GM21390 (cell line): Measurements from ENCODE around the gene POLR2I.
"Not testable (repeated sequence)": the region's sequence is repeated elsewhere in the genome, so short reads cannot be mapped to it uniquely, and the experiment has no call there.

Source experiments
- ATAC-seq: cut with Tn5 transposase; IDR thresholded peaks from one replicate; pipeline ENCODE4 v1.9.1; 2021; ENCODE audit not compliant: unreplicated experiment

Gene POLR2I

DNA sequence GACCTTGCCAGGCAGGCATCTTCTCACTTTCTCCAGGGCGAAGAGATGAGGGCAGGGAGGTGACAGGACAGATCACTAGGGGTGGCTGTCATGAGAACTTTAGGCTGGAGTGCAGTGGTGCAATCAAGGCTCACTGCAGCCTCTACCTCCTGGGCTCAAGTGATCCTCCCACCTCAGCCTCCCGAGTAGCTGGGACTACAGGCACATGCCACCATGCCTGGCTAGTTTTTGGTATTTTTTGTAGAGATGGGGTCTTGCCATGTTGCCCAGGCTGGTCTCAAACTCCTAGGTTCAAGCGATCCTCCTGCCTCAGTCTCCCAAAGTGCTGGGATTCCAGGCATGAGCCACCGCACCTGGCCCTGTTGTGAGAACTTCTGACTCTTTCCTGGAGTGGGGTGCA, 20.2 kb upstream of the POLR2I start:
- not testable (repeated sequence) for ATAC-seq

- ATAC-seq, result not testable (repeated sequence)
Measured at GRCh38 chr19:36131221-36131620, 16.5 kb upstream of the POLR2I start.

DNA sequence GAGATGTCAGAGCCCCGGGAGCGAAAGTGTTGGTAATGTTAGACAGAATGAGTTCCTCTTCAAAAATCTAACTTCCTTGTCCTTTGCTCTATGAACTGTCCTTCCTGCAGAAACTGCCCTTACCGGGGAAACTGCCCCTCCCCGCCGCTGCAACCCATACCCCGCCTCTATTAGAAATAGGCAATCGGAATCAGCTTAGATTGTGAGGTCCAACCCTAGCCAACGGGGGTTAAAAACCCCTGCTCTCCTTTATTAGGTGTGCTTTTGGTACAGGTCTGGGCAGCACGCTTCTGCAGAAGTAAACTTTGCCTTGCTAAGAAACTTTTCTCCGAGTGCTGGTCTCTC, 13.7 kb upstream of the POLR2I start:
- no peak for ATAC-seq

- no peak for ATAC-seq
Measured at GRCh38 chr19:36125557-36125956, 10.9 kb upstream of the POLR2I start.

DNA sequence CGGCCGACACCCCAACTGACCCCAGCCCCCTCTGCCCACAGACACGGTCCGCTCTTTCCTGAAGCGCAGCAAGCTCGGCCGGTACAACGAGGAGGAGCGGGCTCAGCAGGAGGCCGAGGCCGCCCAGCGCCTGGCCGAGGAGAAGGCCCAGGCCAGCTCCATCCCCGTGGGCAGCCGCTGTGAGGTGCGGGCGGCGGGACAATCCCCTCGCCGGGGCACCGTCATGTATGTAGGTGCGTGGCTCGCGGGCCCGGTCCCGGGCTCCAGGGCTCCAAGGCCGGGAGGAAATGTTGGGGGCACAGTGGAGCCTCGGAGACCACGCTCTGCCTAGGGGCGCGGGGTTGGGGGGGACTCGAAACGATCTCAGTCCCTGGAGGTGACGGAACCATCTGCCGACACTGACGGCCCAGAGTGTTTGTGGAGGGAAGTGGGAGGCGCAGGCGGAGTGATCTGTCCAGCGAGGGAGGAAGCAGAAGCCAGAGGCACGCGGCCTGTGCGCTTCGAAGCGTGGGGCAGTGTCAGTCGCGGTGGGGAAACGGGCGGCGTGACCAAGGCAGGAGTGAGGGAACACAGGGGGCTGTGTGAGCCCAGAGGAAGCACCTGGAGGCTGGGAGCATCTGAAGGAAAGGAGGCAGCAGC, 6.9 kb upstream of the POLR2I start:
- ATAC-seq, result no peak

DNA sequence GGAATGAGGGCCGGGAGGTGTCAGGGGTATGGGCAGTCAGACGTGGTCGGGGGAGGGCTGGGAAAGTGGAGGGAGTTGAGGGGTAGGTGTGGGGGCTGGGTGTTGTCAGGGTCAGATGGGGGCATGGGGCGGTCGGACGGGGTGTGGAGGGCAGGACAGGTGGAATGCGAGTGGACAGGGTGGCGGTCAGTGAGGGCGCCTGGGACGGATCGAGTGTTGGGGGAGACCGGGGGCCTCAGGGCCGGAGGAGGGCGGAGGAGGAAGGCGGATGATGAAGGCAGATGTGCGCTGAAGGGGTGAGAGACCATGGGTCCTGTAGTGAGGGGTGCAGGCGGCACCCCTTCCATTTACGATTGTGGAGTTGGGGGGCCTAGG, 6.3 kb upstream of the POLR2I start:
- no peak for ATAC-seq

GRCh38 chr19:36120092-36120983, 5.7 kb upstream of the POLR2I start:
- no peak for ATAC-seq

DNA sequence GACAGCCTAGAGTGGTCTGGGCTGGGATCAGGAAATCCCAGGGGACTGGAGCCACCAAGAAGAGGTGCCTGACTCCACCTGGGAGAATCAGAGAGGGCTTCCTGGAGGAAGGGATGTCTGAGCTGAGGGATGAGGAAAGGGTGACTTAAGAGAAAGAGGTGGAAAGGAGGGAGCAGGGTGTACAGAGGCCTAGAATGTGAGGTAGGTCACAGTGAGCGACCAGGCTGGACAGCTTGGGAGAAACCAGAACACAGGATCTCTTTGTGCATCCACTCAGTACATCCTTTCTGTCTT, 1.6 kb upstream of the POLR2I start:
- ATAC-seq, result no peak

GRCh38 chr19:36115453-36116343, 1.0 kb upstream of the POLR2I start, which contains the start of gene TBCB:
TSS of gene TBCB (plus strand) at chr19:36115468. CDS start at chr19:36115561, 93 bp downstream.
- peak; percentile 21 for ATAC-seq

DNA sequence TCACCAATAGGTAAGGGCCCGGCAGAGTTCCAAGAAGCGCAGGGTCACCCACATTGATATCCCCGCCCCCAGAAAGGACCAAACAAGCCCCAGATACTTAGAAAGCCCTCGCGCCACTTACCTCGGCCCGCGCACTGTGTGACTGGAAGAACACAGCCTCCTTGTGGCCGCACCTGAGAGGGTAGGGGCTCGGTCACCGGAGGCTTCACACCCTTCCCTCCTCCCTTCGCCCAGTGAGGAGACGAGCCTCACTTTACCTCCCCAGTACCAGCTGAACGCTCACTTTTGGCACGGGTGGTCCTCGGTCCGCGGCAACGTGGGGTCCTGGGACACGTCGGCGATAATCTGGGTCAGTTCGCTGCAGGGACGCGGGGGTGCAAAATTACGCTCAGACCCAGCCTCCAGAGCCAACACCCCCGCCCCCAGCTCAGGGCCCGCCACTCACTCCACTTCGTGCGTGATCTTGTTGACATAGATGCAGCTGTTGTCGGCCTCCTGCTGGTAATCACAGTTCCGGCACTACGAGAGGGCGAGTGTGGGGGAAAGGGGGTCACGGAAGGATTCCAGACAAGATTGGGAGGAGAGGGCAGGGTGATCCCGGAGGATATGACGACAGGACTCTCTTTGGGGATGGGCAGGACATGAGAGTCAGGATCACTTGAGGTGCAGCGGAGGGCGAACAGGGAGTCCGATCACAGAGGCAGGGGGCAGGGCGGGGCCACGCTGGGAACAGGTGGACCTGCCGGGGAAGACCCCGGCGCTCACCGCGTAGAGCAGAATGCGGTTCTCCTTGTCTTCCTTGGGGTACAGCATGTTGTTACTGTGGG, 568 bp downstream of the POLR2I start:
- ATAC-seq, result no peak

- ATAC-seq, result no peak
Measured at GRCh38 chr19:36113425-36113824, 1.2 kb downstream of the POLR2I start.

- ATAC-seq, result no peak
Measured at GRCh38 chr19:36112678-36113077, 2.0 kb downstream of the POLR2I start.

GRCh38 chr19:36111200-36111539, 3.5 kb downstream of the POLR2I start:
- no peak for ATAC-seq

- ATAC-seq, result no peak
Measured at GRCh38 chr19:36110487-36111199, 4.0 kb downstream of the POLR2I start, which contains the start of gene OVOL3. TSS of gene OVOL3 (plus strand) at chr19:36111143. CDS start at chr19:36111203, 60 bp downstream.

DNA sequence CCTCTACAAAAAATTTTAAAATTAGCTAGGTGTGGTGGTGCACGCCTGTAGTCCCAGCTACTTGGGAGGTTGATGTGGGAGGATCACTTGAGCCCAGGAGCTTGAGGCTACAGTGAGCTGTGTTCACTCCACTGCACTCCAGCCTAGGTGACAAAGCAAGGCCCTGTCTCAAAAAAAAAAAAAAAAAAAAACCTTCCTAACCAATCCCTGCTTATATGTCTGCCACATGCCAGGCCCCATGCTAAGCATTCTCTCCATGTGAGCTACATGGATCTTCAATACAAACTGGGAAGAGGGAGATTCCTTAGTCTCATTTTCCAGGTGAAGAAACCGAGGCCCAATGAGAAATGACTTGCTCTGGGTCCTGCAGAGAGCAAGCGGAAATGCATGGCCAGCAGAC, 6.0 kb downstream of the POLR2I start:
- no peak for ATAC-seq

GRCh38 chr19:36106991-36107390, 7.7 kb downstream of the POLR2I start:
- ATAC-seq, result no peak

- ATAC-seq, result no peak
Measured at GRCh38 chr19:36106441-36106840, 8.2 kb downstream of the POLR2I start.

DNA sequence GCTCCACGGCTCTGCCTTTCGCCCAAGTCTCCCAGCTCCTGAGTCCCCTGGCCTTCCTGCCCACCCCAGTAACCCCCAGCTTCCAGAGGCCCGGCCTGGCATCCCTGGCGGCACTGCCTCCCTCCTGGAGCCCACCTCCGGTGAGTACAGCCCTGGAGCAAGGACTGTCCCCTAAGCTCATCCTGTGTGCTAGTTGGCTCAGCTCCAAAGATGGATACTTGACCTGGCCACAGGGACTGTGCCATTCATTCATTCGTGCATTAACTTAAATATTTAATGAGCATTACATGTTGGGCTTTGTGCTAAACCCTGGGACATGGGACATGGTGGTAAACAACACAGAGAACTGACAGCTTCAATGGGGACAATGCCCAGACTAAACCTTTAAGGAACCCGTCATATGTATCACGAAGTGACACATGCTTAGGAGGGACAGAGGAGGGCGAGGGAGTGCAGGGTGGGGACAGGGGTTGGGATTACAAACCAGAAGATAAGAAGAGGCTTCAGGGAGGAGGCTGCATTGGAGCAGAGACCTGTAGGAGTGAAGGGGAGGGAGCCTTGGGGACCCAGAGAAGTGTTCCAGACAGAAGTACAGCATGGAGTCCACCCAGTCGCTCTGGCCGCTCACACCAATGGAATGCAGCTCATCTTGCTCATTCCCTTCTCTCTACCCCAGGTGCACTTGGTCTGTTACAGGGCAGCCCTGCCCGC, 10.7 kb downstream of the POLR2I start:
- ATAC-seq, result no peak

GRCh38 chr19:36103040-36103626, 11.5 kb downstream of the POLR2I start:
- ATAC-seq, result no peak
